Measurements from ENCODE around the gene NECTIN2.
"Not testable (repeated sequence)": the region's sequence is repeated elsewhere in the genome, so short reads cannot be mapped to it uniquely, and the experiment has no call there.

DNA sequence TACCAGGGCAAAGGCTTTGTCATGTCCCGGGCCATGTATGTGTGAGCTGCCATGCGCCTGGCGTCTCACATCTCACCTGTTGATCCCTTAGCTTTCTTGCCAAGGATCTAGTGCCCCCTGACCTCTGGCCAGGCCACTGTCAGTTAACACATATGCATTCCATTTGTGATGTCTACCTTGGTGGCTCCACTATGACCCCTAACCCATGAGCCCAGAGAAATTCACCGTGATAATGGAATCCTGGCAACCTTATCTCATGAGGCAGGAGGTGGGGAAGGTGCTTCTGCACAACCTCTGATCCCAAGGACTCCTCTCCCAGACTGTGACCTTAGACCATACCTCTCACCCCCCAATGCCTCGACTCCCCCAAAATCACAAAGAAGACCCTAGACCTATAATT is 42.2 kb downstream of the NECTIN2 start:
- TF ChIP-seq, protein P1, sequence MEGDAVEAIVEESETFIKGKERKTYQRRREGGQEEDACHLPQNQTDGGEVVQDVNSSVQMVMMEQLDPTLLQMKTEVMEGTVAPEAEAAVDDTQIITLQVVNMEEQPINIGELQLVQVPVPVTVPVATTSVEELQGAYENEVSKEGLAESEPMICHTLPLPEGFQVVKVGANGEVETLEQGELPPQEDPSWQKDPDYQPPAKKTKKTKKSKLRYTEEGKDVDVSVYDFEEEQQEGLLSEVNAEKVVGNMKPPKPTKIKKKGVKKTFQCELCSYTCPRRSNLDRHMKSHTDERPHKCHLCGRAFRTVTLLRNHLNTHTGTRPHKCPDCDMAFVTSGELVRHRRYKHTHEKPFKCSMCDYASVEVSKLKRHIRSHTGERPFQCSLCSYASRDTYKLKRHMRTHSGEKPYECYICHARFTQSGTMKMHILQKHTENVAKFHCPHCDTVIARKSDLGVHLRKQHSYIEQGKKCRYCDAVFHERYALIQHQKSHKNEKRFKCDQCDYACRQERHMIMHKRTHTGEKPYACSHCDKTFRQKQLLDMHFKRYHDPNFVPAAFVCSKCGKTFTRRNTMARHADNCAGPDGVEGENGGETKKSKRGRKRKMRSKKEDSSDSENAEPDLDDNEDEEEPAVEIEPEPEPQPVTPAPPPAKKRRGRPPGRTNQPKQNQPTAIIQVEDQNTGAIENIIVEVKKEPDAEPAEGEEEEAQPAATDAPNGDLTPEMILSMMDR (conservative IDR thresholded peaks at IDR 0.05; ENCODE audit: low read length), result not testable (repeated sequence)
- TF ChIP-seq EZH2phosphoT487 (IDR thresholded peaks at IDR 0.05; ENCODE audit: borderline replicate concordance, low read depth, low read length), result not testable (repeated sequence)
